Measurements from ENCODE around the gene CLDN24. TPM values are rescaled to one million over a fixed set of nuclear protein-coding genes. Genes with fewer than 3 reads are reported as not detected.

The CLDN24 gene
- total RNA-seq, 1 experiment from 2014 or later, result not detected

GRCh38 chr4:183284965-183285364, 37.3 kb downstream of the CLDN24 start:
- Histone ChIP-seq H3K4me3 (ENCODE audit: low read depth in 2 of 2, low read length in 2 of 2) (no peak overlapping the region), H3K27ac (ENCODE audit: low read length) (no peak overlapping the region), H3K9me3 (ENCODE audit: control insufficient read depth, insufficient read depth, low read depth, low read length) (no peaks in the 10 kb centered on the region), H3K4me1 (ENCODE audit: control insufficient read depth, insufficient read depth, low read length) (no peaks in the 10 kb centered on the region), H3K36me3 (ENCODE audit: control insufficient read depth, insufficient read depth, low read length) (peaks cover 16% of the 10 kb centered on the region), H3K27me3 (ENCODE audit: control insufficient read depth, insufficient read depth, low read length) (no peaks in the 10 kb centered on the region)
- BruUV-seq (replicated peaks), result no TSS peak
- DNase-seq (ENCODE audit: low read depth, low spot score) (no peak), ATAC-seq (no peak)
- TF ChIP-seq REST (IDR thresholded peaks at IDR 0.05; ENCODE audit: insufficient read depth in 1 of 2, low read depth in 2 of 2, low read length in 1 of 2) (no peak), SIN3A (IDR thresholded peaks at IDR 0.05; ENCODE audit: borderline replicate concordance, insufficient read depth, low read depth, low read length) (no peak), TCF7L2 (IDR thresholded peaks at IDR 0.05; ENCODE audit: low read depth, low read length) (no peak), CTCF (IDR thresholded peaks at IDR 0.05) (no peak), POLR2AphosphoS5 (IDR thresholded peaks at IDR 0.05; ENCODE audit: low read depth, low read length) (no peak)
- intact Hi-C loops (cut with micrococcal nuclease; ENCODE audit: unreplicated experiment) (no loop called here), in situ Hi-C loops (cut with HindIII; ENCODE audit: low pct_unique_long_range_greater_than_20kb, low sequenced_read_pairs) (no loop called here)
- CTCF ChIA-PET, result no interaction called here
- POLR2A ChIA-PET, result no interaction called here

GRCh38 chr4:183284258-183284785, 37.9 kb downstream of the CLDN24 start:
- Histone ChIP-seq H3K27me3 (ENCODE audit: control insufficient read depth, insufficient read depth, low read length) (no peaks in the 10 kb centered on the region), H3K27ac (ENCODE audit: low read length) (no peak overlapping the region), H3K9me3 (ENCODE audit: control insufficient read depth, insufficient read depth, low read depth, low read length) (no peaks in the 10 kb centered on the region), H3K4me1 (ENCODE audit: control insufficient read depth, insufficient read depth, low read length) (no peaks in the 10 kb centered on the region), H3K36me3 (ENCODE audit: control insufficient read depth, insufficient read depth, low read length) (peaks cover 16% of the 10 kb centered on the region), H3K4me3 (ENCODE audit: low read depth in 2 of 2, low read length in 2 of 2) (no peak overlapping the region)
- ATAC-seq (no peak), DNase-seq (ENCODE audit: low read depth, low spot score) (no peak)
- in situ Hi-C loops (cut with HindIII; ENCODE audit: low pct_unique_long_range_greater_than_20kb, low sequenced_read_pairs) (no loop called here), intact Hi-C loops (cut with micrococcal nuclease; ENCODE audit: unreplicated experiment) (no loop called here)
- TF ChIP-seq TCF7L2 (IDR thresholded peaks at IDR 0.05; ENCODE audit: low read depth, low read length), result no peak
- no peak for TF ChIP-seq REST (IDR thresholded peaks at IDR 0.05; ENCODE audit: insufficient read depth in 1 of 2, low read depth in 2 of 2, low read length in 1 of 2)
- ChIA-PET POLR2A (no interaction called here), CTCF (no interaction called here)
- no TSS peak for BruUV-seq (replicated peaks)

Data from Panc1 (cell line).